Glutamatergic neuron (in vitro differentiated cells): Measurements from ENCODE around the gene PALD1. TPM values are rescaled to one million over a fixed set of nuclear protein-coding genes. Genes with fewer than 3 reads are reported as not detected.

Experiments used
- DNase-seq: peaks from one replicate; pipeline ENCODE4 v3.0.0; 2022
- H3K27ac Mint-ChIP-seq: one replicate; pipeline ENCODE4 v1.8.0; 2020; ENCODE audit warnings: mild to moderate bottlenecking, mixed read lengths, inconsistent platforms; ENCODE audit not compliant: unreplicated experiment
- H3K27me3 Mint-ChIP-seq: one replicate; pipeline ENCODE4 v1.8.0; 2020; ENCODE audit warnings: mild to moderate bottlenecking, moderate library complexity, mixed read lengths, inconsistent platforms; ENCODE audit not compliant: unreplicated experiment
- H3K36me3 Mint-ChIP-seq: one replicate; pipeline ENCODE4 v1.8.0; 2020; ENCODE audit warnings: mild to moderate bottlenecking, mixed read lengths, inconsistent platforms; ENCODE audit not compliant: unreplicated experiment
- H3K4me1 Mint-ChIP-seq: one replicate; pipeline ENCODE4 v1.8.0; 2020; ENCODE audit warnings: mild to moderate bottlenecking, low read depth, mixed read lengths, inconsistent platforms; ENCODE audit not compliant: unreplicated experiment
- H3K4me3 Mint-ChIP-seq: one replicate; pipeline ENCODE4 v1.8.0; 2020; ENCODE audit warnings: mild to moderate bottlenecking, mixed read lengths, inconsistent platforms; ENCODE audit not compliant: unreplicated experiment
- H3K9me3 Mint-ChIP-seq: one replicate; pipeline ENCODE4 v1.8.0; 2020; ENCODE audit warnings: mild to moderate bottlenecking, moderate library complexity, mixed read lengths, inconsistent platforms; ENCODE audit not compliant: unreplicated experiment
- total RNA-seq: library from RNA; stranded (reverse); fragmentation: NEBNext Ultra II Directional; extraction: Animal tissue kit (Norgen Biotek cat#: 25700); gene quantifications from one replicate; pipeline ENCODE4 v1.2.1, GENCODE V29; 2021; ENCODE audit not compliant: unreplicated experiment
- TF ChIP-seq, protein P1 (sequence below): fragments of 200-600 bp; sonication (generic); IDR thresholded peaks from one replicate; pipeline ENCODE4 v1.5.0; 2021; ENCODE audit not compliant: partially characterized antibody, unreplicated experiment

PALD1 gene
- total RNA-seq, 1 donor from 2014 or later, result 15.5 TPM

DNA sequence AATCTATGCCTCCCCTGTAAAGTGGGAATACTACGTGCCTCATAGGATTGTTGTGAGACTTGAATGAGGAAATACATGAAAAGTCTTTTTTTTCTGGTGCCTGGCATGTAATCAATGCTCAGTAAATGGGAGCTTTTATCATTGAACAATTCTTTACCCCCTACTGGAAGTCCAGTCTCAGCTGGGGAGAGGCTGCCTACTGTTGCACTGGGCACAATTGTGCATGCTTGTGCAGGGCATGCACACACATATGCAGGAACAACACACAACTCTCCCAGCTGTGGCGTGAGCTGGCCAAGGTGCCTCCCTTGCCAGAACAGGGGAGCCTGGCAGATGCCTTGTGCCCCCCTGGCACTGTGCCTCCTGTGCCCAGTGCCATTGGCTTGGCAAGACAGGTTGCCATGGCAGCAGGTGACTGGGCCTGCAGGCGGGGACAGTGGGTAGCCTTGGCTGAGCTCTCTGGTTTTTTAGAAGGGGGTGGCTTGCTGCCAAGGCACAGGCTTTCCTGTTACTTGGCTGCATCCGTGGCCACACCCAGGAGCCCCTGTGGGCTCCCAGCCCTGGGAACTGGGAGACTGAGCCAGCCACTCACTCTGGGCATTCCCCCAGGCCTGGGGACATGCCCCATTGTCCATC lies 16.1 kb upstream of the PALD1 start:
- no peak overlapping the region for H3K27ac Mint-ChIP-seq
- H3K36me3 Mint-ChIP-seq, result no peaks in the 10 kb centered on the region
- no peaks in the 10 kb centered on the region for H3K4me1 Mint-ChIP-seq
- H3K9me3 Mint-ChIP-seq, result peaks cover 5% of the 10 kb centered on the region
- peaks cover 5% of the 10 kb centered on the region for H3K27me3 Mint-ChIP-seq
- no peak overlapping the region for H3K4me3 Mint-ChIP-seq
- DNase-seq, result no peak
- TF ChIP-seq, protein P1, sequence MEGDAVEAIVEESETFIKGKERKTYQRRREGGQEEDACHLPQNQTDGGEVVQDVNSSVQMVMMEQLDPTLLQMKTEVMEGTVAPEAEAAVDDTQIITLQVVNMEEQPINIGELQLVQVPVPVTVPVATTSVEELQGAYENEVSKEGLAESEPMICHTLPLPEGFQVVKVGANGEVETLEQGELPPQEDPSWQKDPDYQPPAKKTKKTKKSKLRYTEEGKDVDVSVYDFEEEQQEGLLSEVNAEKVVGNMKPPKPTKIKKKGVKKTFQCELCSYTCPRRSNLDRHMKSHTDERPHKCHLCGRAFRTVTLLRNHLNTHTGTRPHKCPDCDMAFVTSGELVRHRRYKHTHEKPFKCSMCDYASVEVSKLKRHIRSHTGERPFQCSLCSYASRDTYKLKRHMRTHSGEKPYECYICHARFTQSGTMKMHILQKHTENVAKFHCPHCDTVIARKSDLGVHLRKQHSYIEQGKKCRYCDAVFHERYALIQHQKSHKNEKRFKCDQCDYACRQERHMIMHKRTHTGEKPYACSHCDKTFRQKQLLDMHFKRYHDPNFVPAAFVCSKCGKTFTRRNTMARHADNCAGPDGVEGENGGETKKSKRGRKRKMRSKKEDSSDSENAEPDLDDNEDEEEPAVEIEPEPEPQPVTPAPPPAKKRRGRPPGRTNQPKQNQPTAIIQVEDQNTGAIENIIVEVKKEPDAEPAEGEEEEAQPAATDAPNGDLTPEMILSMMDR, result no peak

GRCh38 chr10:70465278-70465677 lies 13.3 kb upstream of the PALD1 start:
- H3K9me3 Mint-ChIP-seq, result no peaks in the 10 kb centered on the region
- no peak overlapping the region for H3K27ac Mint-ChIP-seq
- no peak overlapping the region for H3K4me3 Mint-ChIP-seq
- H3K4me1 Mint-ChIP-seq, result peaks cover 5% of the 10 kb centered on the region
- DNase-seq, result no peak
- H3K36me3 Mint-ChIP-seq, result no peaks in the 10 kb centered on the region
- TF ChIP-seq, protein P1, result no peak
- H3K27me3 Mint-ChIP-seq, result peaks cover 1% of the 10 kb centered on the region

DNA sequence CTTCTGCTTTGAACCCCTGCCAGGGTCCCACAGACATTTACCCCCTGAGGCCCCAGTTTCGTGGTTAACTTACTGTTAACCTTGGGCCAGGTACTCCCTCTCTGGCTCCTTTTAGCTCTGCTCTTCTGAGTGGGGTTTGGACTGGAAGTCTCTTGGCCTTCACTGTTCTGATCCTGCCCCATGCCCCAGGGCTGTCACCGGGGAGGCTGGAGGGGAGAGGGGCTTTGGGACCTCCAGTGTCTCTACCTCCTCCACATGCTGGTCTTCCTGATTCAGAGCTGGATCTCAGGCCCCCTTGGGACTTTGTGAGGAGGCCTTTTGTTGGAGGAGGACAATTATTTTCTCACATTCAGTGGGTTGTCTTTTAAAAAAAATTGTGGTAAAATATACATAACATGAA lies 12.7 kb upstream of the PALD1 start:
- TF ChIP-seq, protein P1, result no peak
- peaks cover 5% of the 10 kb centered on the region for H3K4me1 Mint-ChIP-seq
- no peak overlapping the region for H3K27ac Mint-ChIP-seq
- no peak overlapping the region for H3K4me3 Mint-ChIP-seq
- peaks cover 1% of the 10 kb centered on the region for H3K27me3 Mint-ChIP-seq
- no peaks in the 10 kb centered on the region for H3K36me3 Mint-ChIP-seq
- no peak for DNase-seq
- H3K9me3 Mint-ChIP-seq, result no peaks in the 10 kb centered on the region

DNA sequence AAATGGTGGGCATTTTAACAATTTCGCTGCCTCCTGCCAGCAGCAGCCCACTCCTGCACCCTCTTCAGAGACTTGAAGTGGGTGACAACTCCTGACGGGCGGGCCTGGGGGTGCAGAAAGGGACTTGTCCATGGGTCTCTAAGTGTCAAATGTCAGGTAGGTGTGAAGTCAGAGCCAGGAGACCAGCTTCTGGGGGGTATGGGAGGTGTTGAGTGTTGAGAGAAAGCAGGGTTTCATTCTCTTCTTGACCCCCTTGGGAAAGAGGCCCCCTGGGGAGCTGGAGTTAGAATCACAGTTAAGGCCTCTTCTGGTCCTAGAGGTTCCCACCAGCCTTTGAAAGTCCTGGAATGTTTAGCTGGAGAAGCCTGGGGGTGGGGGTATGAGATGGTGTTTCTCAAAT lies 11.6 kb upstream of the PALD1 start:
- no peak for DNase-seq
- H3K9me3 Mint-ChIP-seq, result no peaks in the 10 kb centered on the region

DNA sequence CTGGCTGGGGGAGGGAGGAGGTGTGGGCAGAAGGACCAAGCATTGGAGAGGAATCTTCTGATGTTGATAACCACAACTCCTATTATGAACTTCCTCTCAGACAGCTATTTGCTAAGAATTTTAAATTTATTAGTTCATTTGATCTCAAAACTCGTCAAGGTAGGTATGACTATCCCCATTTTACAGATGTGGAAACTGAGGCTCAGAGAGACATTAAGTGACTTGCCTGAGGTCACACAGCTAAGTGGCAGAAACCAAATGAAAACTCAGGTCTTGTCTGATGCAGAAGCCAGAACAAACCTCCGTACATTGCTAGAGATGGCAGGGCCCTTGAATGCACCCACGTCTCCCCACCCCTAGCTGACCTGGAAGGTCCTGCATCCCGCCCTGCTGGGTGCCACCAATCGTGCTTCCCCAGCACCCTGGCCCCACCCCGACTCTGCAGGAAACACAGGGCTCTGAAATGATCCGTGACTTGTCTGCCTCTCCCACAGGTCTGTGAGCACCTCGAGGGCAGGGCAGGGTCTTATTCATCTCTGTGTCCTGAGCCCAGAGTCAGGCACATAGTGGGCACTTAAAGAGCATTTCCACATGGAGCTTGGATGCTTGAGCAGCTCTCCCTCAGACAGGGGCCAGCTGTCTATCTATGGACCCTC lies 5.6 kb upstream of the PALD1 start:
- no peak for DNase-seq
- Mint-ChIP-seq H3K27ac (peak overlapping the region; percentile 59), H3K4me1 (peaks cover 18% of the 10 kb centered on the region), H3K4me3 (no peak overlapping the region), H3K27me3 (peaks cover 16% of the 10 kb centered on the region), H3K9me3 (peaks cover 3% of the 10 kb centered on the region), H3K36me3 (no peaks in the 10 kb centered on the region)
- TF ChIP-seq, protein P1, result no peak

More for the DNA sequence above, 11.6 kb upstream of the PALD1 start:
- TF ChIP-seq, protein P1, result no peak
- no peaks in the 10 kb centered on the region for H3K36me3 Mint-ChIP-seq
- H3K4me1 Mint-ChIP-seq, result peaks cover 5% of the 10 kb centered on the region
- H3K27ac Mint-ChIP-seq, result no peak overlapping the region
- H3K4me3 Mint-ChIP-seq, result no peak overlapping the region
- H3K27me3 Mint-ChIP-seq, result peaks cover 1% of the 10 kb centered on the region
